HepG2 (cell line): ENCODE results near the gene TBC1D22A. TPM values are rescaled to one million over a fixed set of nuclear protein-coding genes. Genes with fewer than 3 reads are reported as not detected.

Experiments used
- ATM ChIP-seq: fragments of 450-650 bp; IDR thresholded peaks from 2 replicates; pipeline ENCODE4 v1.7.1; 2017; ENCODE audit warnings: mild to moderate bottlenecking, borderline replicate concordance
- BRCA1 ChIP-seq: sonication (generic); formaldehyde crosslinking; IDR thresholded peaks from 2 replicates; pipeline ENCODE4 v1.4.0; 2020; ENCODE audit warnings: missing genetic modification reagents
- CCDC6 ChIP-seq: sonication (generic); formaldehyde crosslinking; IDR thresholded peaks from 2 replicates; pipeline ENCODE4 v1.8.1; 2022; ENCODE audit warnings: mild to moderate bottlenecking, missing genetic modification reagents, moderate library complexity
- GTF3A ChIP-seq: sonication (generic); formaldehyde crosslinking; conservative IDR thresholded peaks from 2 replicates; pipeline ENCODE4 v1.4.0; 2020; ENCODE audit warnings: mild to moderate bottlenecking, missing genetic modification reagents
- HOXA7 ChIP-seq: sonication (generic); formaldehyde crosslinking; IDR thresholded peaks from 2 replicates; pipeline ENCODE4 v1.8.1; 2022; ENCODE audit warnings: mild to moderate bottlenecking, missing genetic modification reagents, moderate library complexity
- HOXA9 ChIP-seq: sonication (generic); formaldehyde crosslinking; IDR thresholded peaks from 2 replicates; pipeline ENCODE4 v1.8.1; 2022; ENCODE audit warnings: missing genetic modification reagents, mild to moderate bottlenecking, moderate library complexity, borderline replicate concordance
- JUND ChIP-seq: sonication (generic); formaldehyde crosslinking; IDR thresholded peaks from 2 replicates; pipeline ENCODE4 v1.8.0; 2022; ENCODE audit warnings: mild to moderate bottlenecking, missing genetic modification reagents
- KLF15 ChIP-seq: sonication (generic); formaldehyde crosslinking; IDR thresholded peaks from 2 replicates; pipeline ENCODE4 v1.8.1; 2023; ENCODE audit warnings: borderline replicate concordance, mild to moderate bottlenecking, inconsistent platforms, missing genetic modification reagents, mixed read lengths
- MIXL1 ChIP-seq: IDR thresholded peaks from 2 replicates; pipeline ENCODE4 v1.6.1; 2016
- MXD4 ChIP-seq: IDR thresholded peaks from 2 replicates; pipeline ENCODE4 v1.6.1; 2016; ENCODE audit warnings: mild to moderate bottlenecking, missing biosample characterization, missing genetic modification reagents
- NCOA1 ChIP-seq: sonication (generic); formaldehyde crosslinking; IDR thresholded peaks from 2 replicates; pipeline ENCODE4 v1.9.0; 2021; ENCODE audit warnings: missing genetic modification reagents
- PAWR ChIP-seq: sonication (generic); formaldehyde crosslinking; IDR thresholded peaks from 2 replicates; pipeline ENCODE4 v1.4.0; 2020; ENCODE audit warnings: missing genetic modification reagents, mild to moderate bottlenecking, borderline replicate concordance
- POGZ ChIP-seq: sonication (generic); formaldehyde crosslinking; IDR thresholded peaks from 2 replicates; pipeline ENCODE4 v1.4.0; 2020; ENCODE audit warnings: mild to moderate bottlenecking, missing genetic modification reagents
- RXRB ChIP-seq: IDR thresholded peaks from 2 replicates; pipeline ENCODE4 v1.6.1; 2016; ENCODE audit warnings: borderline replicate concordance, missing genetic modification reagents, missing compliant biosample characterization
- SRF ChIP-seq: IDR thresholded peaks from 2 replicates; pipeline ENCODE4 v1.6.1; 2011; ENCODE audit warnings: mild to moderate bottlenecking, low read depth, low read length, moderate library complexity
- SRSF4 ChIP-seq: fragments of 200-400 bp; formaldehyde crosslinking; IDR thresholded peaks from one replicate; pipeline ENCODE4 v1.6.1; 2018; ENCODE audit warnings: mild to moderate bottlenecking, low read depth, low read length, moderate library complexity; ENCODE audit not compliant: poor library complexity, severe bottlenecking
- SRY ChIP-seq: sonication (generic); formaldehyde crosslinking; IDR thresholded peaks from 2 replicates; pipeline ENCODE4 v1.8.0; 2022; ENCODE audit warnings: mild to moderate bottlenecking, missing genetic modification reagents
- STAT6 ChIP-seq: sonication (generic); formaldehyde crosslinking; IDR thresholded peaks from 2 replicates; pipeline ENCODE4 v1.4.0; 2020; ENCODE audit warnings: missing genetic modification reagents, mild to moderate bottlenecking, borderline replicate concordance
- TBP ChIP-seq: sonication (generic); formaldehyde crosslinking; IDR thresholded peaks from 2 replicates; pipeline ENCODE4 v1.5.0; 2020; ENCODE audit warnings: missing genetic modification reagents
- ZBTB37 ChIP-seq: sonication (generic); formaldehyde crosslinking; IDR thresholded peaks from 2 replicates; pipeline ENCODE4 v1.4.0; 2020; ENCODE audit warnings: mild to moderate bottlenecking, missing genetic modification reagents
- ZBTB39 ChIP-seq: sonication (generic); formaldehyde crosslinking; IDR thresholded peaks from 2 replicates; pipeline ENCODE4 v1.5.0; 2020; ENCODE audit warnings: missing genetic modification reagents
- ZFP37 ChIP-seq: sonication (generic); formaldehyde crosslinking; IDR thresholded peaks from 2 replicates; pipeline ENCODE4 v1.4.0; 2020; ENCODE audit warnings: missing genetic modification reagents, borderline replicate concordance
- ZNF205 ChIP-seq: IDR thresholded peaks from 2 replicates; pipeline ENCODE4 v1.6.1; 2018; ENCODE audit warnings: missing biosample characterization, missing genetic modification reagents
- ZNF256 ChIP-seq: sonication (generic); formaldehyde crosslinking; conservative IDR thresholded peaks from 2 replicates; pipeline ENCODE4 v1.4.0; 2020; ENCODE audit warnings: missing genetic modification reagents
- ZNF7 ChIP-seq: IDR thresholded peaks from 2 replicates; pipeline ENCODE4 v1.6.1; 2016; ENCODE audit warnings: missing biosample characterization, missing genetic modification reagents
- polyA plus RNA-seq, 8 experiments: library from polyadenylated mRNA; depleted of rRNA in 3 of 8; stranded (reverse) in 7 of 8; unstranded in 1 of 8; fragments of >200 nt; fragmentation: Illumina TruSeq in 4 of 8; extraction: Trizol in 4 of 8; gene quantifications; 2 replicates each; pipeline versions ENCODE4 v1.2.1 to v1.2.3, GENCODE V29; 2011 to 2016; ENCODE audit warnings: low read depth in 4 of 8, missing spikeins in 1 of 8, mixed read lengths in 1 of 8; ENCODE audit not compliant: insufficient read depth in 1 of 8
- total RNA-seq, 5 experiments: library from RNA; depleted of rRNA; stranded (reverse); fragments of >200 nt; fragmentation: Illumina TruSeq; extraction: Trizol; gene quantifications; 2 replicates each; pipeline ENCODE4 v1.2.3, GENCODE V29; 2016; ENCODE audit warnings: low read depth in 1 of 5

The TBC1D22A gene
- total and polyA plus RNA-seq, 2 of the 13 experiments (the other 11 are each of a cell fraction or from before 2014, with no cell fraction given), result 17.3 to 18.0 TPM

DNA sequence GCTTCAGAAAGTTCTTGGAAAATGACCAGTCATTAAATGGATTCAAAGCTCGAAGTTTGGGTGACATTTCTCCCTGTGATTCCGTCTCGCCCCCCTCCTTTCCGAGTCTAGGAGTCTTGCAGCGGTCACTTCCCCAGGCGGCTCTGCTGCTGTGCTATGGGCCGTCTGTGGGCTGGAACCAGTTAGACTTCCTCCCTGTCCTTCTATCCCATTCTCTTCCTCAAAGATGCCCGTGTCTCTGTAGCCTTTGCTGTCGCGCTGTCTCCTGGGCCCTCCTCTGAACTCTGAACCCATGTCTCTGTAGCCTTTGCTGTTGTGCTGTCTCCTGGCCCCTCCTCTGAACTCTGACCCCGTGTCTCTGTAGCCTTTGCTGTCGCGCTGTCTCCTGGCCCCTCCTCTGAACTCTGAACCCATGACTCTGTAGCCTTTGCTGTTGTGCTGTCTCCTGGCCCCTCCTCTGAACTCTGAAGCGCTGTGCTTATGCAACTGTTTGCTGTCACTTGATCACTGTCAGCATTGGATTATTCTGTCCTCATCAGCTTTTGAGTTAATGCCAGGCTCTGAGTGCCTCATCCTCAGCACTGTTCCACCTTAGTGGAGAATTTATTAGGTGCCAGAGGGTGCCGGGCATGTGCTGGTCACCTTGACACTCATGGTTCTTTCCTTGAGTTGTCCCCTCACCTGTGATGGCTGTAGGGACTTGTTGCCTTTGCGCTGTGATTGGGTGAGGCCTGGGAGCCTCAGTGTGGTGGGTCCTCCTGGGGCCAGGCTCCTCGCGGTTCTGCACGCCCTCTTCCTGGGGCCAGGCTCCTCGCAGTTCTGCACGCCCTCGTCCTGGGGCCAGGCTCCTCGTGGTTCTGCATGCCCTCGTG, 173.3 kb downstream of the TBC1D22A start (continued):
- TF ChIP-seq SRY (CRISPR knock-in tag) (0 out of 2 replicates have a peak, but pooled peaks have one; percentile 47), ZFP37 (CRISPR knock-in tag) (peak; percentile 22; the same call in 1 of the 2 replicates), BRCA1 (CRISPR knock-in tag) (0 out of 2 replicates have a peak, but pooled peaks have one; percentile 14), POGZ (CRISPR knock-in tag) (peak; percentile 67), HOXA7 (no peak), SRF (no peak), GTF3A (no peak), ZBTB39 (CRISPR knock-in tag) (no peak), CCDC6 (CRISPR knock-in tag) (peak; percentile 35; the same call in 1 of the 2 replicates), ZNF7 (CRISPR knock-in tag) (no peak), JUND (CRISPR knock-in tag) (peak; percentile 26; the same call in 1 of the 2 replicates), MXD4 (peak; percentile 41; the same call in 1 of the 2 replicates), ZBTB37 (peak; percentile 44; the same call in 1 of the 2 replicates), HOXA9 (no peak), MIXL1 (CRISPR knock-in tag) (peak; percentile 67; the same call in 1 of the 2 replicates), PAWR (CRISPR knock-in tag) (no peak), STAT6 (CRISPR knock-in tag) (peak; percentile 59; the same call in 1 of the 2 replicates), ZNF256 (CRISPR knock-in tag) (no peak), TBP (no peak), ZNF205 (peak; percentile 48; the same call in 1 of the 2 replicates), KLF15 (no peak), NCOA1 (CRISPR knock-in tag) (no peak), ATM (peak; percentile 94; the same call in 1 of the 2 replicates), RXRB (CRISPR knock-in tag) (peak; percentile 92), SRSF4 (no peak)
